Stimulated activated CD8-positive, alpha-beta memory T cell treated with anti-CD3 and anti-CD28 coated beads, Interleukin-4, amount 100 ng/mL, for 1 hour (primary cell): ENCODE results near the gene GMEB2.
A peak's percentile ranks its signal among the peaks of the same experiment; 100 is the strongest.
"Not testable (repeated sequence)": the region's sequence is repeated elsewhere in the genome, so short reads cannot be mapped to it uniquely, and the experiment has no call there.

Experiments used
- DNase-seq, 2 donors: peaks; one replicate each; pipeline ENCODE4 v3.0.0-alpha.2; 2020; ENCODE audit warnings: low read depth in 2 of 2, low spot score in 1 of 2

The GMEB2 gene

DNA sequence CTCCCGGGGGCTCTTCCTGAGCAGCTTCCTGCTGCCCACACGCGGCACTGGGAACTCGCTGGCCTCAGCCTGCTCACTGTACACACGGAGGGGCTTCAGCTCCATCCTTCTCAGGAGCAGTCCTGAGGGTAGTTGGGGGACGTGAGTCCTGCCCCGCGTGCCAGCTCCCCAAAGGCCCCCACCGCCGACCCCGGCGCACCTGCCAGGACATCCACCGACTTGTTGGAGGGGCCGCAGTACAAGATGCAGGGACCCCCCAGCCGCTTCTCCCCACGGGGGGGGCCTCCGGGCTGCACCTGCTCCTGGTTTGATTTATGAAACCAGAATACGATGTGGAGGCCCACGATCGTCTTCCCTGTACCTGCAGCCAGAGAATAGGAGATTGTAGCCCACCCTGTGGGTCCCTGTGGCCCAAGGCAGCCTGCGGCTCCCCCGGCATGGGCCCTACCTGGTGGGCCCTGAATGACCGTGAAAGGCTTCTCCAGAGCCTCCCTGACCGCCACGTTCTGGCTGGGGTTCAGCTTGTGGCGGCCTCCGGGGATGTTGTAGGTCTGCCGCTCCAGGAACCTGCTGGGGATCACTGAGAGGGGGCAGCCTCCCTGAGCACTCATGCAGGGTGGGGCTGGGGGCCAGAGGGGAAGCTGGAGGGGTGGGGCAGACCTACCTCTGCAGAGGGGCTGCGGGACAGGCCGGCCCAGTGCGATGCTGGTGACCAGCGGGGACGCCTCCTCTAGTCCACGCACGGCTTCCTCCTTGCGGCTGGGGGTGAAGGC, 65.1 kb downstream of the GMEB2 start:
- no peak for DNase-seq

DNA sequence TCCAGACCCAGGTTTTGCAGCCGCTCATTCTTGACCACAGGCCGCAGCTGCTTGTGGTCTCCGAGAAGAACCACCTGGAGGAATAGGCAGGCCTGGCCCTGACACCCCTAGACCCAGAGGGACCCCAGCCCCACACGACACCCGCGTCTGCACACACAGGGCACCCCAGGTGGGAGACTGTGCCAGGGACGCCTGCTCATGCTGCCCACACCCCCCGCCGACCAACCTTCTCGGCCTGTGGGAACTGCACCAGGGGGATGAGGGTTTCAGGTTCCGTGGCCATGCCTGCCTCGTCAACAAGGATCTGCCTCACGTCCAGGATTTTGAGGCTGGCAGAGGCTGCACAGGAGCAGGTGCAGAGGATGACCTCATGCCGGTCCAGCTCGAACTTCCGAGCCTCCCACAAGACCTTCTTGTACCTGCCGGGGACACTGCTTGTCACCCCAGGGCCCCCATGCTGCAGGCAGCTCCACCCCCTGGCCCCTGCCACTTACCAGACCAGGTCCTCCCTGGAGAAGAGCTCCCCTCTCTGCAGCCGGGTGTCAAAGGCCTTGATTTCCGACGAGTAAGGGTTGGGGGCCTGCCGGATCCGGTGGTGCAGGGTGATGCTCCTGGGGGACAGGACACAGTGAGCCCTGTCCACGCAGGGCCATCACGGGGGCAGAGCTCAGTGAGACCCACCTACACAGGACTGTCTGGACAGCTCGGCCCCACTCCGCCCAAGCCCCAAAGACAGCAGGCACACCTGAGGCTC, 65.9 kb downstream of the GMEB2 start:
- DNase-seq, result no peak

DNA sequence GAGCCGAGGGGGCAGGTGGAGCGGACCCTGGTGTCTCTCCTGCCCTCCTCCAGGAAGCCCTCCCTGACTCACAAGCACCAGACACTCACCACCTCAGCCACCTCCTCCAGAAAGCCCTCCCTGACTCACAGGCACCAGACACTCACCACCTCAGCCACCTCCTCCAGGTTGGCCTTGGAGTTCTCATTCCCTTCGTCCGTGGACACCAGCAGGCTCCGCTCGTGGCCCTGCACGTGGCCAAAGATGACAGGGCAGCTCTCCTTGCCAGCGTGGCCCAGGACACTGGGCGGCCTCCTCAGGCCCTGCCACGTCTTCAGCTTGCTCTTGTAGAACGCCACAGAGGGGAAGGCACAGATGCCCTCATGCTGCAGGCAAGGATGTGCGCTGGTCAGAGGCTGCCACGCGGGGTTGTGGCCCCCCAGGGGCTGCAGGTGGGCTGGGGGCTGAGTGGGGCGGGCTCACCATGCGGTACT, 66.5 kb downstream of the GMEB2 start:
- DNase-seq, result no peak

DNA sequence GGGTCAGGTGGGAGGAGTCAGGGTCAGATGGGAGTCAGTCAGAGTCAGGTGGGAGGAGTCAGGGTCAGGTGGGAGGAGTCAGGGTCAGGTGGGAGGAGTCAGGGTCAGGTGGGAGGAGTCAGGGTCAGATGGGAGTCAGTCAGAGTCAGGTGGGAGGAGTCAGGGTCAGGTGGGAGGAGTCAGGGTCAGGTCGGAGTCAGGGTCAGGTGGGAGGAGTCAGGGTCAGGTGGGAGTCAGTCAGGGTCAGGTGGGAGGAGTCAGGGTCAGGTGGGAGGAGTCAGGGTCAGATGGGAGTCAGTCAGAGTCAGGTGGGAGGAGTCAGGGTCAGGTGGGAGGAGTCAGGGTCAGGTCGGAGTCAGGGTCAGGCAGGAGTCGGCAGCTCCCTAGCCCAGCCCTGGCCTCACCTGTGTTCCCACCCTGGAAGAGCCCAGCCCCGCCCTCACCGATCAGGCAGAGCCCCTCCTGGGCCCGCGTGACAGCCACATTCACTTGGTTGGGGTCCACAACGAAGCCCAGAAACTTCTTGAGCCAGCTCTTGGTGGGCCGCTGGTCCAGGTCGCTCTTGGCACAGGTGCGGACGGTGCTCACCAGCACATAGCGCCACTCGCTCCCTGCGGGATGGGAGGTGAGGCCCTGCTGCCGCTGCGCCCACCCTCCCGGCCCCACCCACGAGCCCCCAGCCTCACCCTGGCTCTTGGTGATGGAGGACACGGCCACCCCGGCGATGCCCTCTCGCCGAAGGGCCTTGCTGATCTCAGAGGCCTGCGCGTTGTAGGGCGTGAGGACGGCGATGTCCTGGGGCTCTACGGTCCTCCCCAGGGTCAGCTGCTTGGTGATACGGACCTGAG, 67.2 kb downstream of the GMEB2 start:
- DNase-seq, result not testable (repeated sequence)

DNA sequence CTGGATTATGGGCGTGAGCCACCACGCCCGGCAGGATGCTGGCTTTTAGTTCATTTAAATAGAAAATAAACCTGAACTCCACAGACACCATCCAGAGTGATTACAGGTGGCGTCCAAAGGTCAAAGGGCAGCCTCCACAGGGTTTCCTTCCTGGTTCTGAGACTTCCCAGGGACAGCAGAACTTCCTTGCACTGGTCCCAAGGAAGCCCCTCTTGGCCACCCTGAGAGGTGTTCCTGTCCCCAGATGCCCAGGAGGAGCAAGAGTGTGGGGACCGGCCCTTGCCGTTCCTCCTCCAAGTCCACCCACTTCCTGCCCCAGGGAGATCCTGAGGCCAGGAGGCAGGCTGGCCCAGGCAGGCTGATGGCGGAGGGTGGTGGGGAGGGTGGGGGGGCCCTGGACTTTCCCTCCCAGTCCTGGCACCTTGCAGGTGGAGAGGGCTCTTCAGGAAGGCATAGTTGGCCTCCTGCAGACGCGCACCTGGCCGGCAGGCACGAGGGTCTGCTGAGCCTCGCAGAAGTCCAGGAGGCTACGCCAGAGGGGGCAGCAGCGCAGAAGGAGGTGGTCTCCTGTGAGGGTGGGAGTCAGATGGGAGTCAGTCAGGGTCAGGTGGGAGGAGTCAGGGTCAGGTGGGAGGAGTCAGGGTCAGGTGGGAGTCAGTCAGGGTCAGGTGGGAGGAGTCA, 68.0 kb downstream of the GMEB2 start:
- DNase-seq, result no peak

DNA sequence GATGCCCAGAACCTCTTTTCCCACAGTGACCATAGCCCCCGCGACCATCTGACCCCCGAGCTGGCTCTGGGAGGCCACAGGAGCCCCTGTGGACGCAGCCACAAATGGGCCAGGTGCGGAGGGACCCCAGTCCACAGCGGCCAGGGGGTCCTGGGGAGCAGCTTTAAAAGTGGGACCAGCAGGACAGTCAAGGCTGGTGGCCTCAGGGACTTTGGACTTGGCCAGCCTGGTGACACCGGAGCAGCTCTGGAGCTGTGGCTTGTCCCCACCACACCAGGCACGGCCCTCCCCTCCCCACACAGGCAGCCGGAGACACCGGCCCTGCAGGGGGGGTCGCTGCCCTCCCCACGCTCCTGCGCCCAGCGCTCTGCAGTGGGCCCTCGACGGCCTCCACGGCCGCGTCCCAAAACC, 69.4 kb downstream of the GMEB2 start:
- DNase-seq, result no peak

DNA sequence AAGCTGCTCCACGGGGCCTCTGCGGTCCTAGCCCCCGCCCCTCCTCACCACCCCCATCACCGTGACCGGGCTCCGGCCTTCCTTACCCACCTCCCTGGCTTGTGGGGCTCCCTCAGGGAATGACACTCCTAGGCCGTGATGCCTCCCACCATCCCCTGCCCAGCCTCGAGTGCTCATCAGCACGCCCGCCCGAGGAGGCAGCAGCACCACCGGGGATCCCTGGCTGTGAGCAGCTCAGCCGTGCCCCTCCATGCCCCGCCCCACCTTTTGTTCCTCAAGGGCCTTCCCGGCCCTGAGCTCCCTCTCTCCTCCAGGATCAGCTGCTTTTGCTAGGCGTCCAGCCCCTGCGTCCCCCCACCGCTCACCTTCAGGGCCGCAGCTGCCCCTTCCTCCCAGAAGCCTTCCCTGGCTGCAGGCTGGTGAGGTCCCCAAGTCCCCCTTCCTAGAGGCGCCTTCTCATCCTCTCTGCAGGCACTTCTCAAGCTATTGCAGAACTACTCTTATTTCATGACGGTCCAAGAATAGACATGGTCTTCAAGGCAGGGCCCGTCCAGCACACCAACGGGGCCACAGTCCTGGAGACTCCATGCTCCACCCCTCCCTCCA, 69.9 kb downstream of the GMEB2 start:
- no peak for DNase-seq

DNA sequence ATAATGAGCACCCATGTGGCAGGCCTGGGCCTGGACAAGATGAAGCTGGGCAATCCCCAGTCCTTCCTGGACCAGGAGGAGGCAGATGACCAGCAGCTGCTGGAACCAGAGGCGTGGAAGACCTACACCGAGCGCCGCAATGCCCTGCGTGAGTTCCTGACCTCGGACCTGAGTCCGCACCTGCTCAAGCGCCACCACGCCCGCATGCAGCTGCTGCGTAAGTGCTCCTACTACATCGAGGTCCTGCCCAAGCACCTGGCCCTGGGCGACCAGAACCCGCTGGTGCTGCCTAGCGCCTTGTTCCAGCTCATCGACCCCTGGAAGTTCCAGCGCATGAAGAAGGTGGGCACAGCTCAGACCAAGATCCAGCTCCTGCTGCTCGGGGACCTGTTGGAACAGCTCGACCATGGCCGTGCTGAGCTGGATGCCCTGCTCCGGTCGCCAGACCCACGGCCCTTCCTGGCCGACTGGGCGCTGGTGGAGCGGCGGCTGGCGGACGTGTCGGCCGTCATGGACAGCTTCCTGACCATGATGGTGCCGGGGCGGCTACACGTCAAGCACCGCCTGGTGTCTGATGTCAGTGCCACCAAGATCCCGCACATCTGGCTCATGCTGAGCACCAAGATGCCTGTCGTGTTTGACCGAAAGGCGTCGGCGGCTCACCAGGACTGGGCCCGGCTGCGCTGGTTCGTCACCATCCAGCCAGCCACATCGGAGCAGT, 71.1 kb downstream of the GMEB2 start:
- DNase-seq, result no peak

DNA sequence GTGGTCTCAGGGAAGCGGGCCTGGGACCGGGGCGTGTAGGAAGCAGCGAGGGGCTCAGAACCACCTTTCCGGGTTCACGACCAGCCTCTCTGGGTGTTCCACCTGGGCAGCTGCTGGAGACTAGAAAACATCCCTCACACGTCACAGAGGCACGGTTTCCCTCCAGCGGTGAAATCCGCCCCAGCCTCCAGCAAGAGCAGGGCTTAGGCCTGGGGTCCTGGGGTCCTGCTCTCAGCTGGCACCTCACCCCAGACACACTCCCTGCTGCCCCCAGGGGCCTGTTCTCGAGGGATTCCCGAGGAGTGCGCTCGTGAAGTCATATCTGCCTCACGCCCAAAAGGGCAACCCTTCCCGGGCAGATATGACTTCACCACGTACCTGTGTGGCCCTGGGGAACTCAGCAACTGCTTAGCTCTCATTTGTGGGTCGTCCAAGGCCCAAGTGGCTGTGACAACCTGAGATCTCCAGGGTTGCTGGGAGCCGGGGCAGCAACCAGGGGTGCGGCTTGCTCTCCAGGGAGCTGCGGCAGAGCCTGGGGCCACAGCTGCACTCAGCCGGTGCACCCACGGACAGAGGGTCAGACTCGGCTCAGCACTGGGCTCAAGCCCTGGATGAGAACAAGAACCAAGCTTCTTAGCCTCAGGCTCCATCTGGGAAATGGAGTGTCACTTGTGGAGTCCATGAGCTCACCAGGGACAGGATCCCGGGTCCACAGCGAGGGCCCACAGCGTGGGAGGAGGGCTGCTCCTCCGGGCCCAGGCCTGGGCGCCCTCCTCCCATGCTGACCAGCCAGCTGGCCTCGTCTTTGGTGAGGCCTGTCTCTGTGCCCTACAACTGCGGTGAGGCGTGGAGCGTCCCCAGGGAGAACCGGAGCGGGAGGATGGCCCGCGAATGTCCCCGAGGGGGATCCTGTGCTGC, 72.3 kb downstream of the GMEB2 start:
- DNase-seq, result no peak

DNA sequence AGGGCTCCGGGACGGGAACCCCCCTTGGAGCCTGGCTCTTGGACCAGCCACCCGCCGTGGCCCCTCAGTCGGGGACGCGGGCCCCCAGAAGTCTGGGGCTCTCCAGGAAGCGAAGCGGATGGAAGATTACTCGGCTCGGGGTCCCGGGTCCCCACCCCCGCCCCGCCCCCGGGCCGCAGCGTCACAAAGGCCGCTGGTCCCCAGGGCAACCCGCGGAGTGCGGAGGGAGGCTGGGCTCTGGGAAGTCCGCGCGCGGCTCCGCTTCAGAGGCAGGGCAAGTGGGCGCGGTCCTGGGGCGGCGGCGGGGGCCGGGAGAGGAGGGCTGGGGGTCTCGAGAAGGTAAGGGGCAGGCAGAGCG, 73.0 kb downstream of the GMEB2 start, which contains the start of gene FNDC11:
Gene FNDC11, plus strand, starts transcription at position 227 of the 358 bp plus-strand sequence. CDS start 1,505 bp downstream, outside the sequence.
- DNase-seq, result no peak

DNA sequence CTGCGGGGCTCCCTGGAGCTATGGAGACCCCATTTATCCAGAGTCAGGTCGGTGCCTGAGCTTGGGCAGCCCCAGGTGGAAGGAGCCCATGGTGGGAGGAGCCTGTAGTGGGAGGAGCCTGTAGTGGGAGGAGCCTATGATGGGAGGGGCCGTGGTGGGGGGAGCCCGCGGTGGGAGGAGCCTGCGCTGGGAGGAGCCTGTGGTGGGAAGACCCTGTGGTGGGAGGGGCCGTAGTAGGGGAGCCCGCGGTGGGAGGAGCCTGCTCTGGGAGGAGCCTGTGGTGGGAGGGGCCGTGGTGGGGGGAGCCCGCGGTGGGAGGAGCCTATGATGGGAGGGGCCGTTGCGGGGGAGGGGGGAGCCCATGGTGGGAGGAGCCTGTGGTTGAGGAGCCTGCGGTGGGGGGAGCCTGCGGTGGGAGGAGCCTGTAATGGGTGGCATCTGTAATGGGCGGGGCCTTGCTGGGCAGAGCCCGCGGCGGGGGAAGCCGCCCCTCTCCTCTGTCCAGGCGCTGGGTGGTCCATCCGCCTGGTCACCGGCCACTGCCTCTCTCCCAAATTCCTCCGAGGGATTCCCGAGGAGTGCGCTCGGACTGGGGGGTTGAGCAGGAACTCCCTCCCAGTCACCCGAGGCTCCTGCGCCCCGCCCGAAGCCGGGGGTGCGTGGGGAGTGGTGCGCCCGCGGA, 73.5 kb downstream of the GMEB2 start:
- peak; percentile 52 to 83 for DNase-seq

DNA sequence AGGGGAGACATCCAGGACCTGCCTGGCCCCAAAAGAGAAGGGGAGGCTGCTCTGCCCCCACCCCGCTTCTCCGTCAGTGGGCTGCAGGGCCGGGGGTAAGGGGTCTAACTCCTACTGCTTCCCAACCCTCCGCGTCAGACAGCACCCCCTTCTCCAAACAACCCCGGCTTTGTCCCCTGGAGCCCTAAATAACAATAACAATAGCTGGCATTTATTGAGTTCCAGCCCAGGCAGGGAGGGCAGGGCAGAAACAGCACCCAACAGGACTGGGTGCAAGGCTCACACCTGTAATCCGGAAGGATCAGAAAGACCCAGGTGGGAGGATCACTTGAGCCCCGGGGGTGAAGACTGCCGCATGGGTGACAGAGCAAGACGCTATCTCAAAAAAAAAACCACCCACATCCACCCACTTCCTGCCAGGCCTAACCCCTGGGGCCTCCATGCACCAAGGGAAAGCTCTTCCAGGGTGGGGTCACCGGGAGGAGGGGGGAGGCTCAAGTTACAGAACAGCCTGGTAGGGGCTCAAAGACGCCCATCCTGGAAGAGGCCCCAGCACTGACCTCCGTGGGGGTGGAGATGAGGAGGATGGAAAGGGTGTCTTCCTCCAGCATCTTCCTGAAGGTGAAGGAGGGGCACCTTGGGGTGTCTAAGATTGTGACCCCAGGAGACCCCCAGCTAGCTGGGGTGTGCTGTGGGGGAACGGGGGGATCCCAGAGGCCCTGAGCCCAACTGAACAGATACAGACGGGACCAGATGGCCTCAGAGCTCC, 74.2 kb downstream of the GMEB2 start:
- no peak for DNase-seq

DNA sequence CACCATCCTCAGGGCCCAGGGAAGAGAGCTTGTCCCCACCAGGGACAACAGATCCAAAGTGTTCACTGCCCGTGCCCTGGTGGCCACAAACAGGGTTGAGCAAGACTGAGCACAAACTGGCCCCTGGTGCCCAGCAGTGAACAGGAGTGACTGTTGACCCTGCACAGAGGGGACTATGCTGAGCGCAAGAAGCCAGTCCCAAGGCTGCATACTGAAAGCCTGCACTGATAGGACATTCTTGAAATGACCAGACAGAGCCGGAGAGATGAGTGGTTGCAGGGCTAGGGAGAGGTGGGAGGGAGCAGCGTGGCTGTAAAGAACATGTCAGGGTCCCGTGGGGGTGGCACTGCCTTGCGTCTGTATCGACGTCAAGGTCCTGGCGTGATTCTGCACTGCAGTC, 75.8 kb downstream of the GMEB2 start:
- DNase-seq, result no peak

DNA sequence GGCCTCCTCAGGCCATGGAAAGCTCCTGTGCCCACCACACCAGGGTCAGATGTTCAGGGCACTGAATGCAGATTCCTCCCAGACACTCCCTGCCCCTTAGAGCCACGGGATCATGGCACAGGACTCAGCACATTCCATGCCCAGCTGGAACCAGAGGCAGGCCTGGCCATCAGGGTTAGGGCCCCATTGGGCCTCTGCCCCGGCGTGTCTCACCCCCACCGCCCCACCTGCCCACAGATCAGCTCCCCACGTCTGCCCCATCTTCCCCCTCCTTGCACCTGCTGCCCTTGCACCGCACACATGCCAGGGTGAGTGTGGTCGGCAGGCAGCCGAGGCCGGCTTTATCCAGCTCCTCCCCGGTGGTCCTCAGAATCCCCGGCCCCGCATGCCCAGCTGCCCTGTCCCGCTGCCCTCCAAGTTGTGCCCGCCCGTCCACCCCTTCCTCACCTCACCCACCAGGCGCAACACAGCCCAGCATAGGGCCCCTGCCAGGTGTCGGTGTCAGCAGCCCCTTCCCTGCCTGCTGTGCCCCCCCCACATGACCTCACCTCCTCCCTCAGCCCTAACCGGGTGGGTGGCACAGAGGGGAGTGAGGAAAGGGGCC, 77.1 kb downstream of the GMEB2 start:
- no peak for DNase-seq

DNA sequence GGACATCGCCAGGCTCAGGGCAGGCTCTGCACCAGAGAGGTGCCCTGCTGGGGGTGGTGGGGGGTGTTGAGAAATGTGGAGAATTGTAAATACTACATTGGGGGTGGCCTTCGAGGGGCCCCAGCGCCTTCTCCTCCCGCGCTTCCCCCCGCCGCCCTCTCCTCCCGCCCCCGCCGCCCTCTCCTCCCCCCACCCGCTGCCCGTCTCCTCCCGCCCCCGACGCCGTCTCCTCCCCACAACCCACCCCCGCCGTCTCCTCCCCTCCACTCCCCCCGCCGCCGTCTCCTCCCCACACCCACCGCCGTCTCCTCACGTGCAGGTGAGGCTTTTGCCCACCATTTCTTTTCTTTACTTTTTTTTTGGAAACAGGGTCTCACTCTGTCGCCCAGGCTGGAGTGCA, 77.9 kb downstream of the GMEB2 start:
- no peak for DNase-seq

DNA sequence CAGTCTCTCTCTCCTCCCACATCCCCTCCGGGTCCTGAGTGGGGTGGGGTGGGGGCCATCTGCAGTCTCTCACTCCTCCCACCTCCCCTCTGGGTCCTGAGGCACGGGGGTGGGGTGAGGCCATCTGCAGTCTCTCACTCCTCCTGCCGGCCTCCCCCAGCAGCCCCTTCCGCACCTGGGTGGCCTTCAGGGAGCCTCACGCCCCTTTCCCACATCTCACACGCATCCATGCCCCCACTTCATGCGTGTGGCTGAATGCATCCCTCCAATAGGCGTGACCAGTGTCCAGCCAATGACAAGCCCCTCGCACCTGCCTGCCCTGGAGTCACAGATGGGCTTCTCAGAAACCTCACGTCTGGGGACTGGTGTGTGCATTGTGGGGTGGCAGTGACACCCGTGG, 78.4 kb downstream of the GMEB2 start:
- DNase-seq, result no peak
